Retinal pigment epithelial cell (primary cell): ENCODE data around the gene TSC22D2.
A peak's percentile ranks its signal among the peaks of the same experiment; 100 is the strongest.

Experiments used
- DNase-seq: peaks from one replicate; pipeline ENCODE4 v3.0.0-alpha.2; 2010; ENCODE audit warnings: low read depth
- H3K4me3 ChIP-seq: 2 replicates; pipeline ENCODE4 v1.5.1; 2011; ENCODE audit warnings: mild to moderate bottlenecking, low read length, control low read depth, moderate library complexity
- TF ChIP-seq, protein P1 (sequence below): conservative IDR thresholded peaks from 2 replicates; pipeline ENCODE4 v1.5.1; 2011; ENCODE audit warnings: low read depth, low read length, control low read depth, inconsistent platforms

TSC22D2 gene

GRCh38 chr3:150483226-150483625 is 75.1 kb downstream of the TSC22D2 start:
- TF ChIP-seq, protein P1, sequence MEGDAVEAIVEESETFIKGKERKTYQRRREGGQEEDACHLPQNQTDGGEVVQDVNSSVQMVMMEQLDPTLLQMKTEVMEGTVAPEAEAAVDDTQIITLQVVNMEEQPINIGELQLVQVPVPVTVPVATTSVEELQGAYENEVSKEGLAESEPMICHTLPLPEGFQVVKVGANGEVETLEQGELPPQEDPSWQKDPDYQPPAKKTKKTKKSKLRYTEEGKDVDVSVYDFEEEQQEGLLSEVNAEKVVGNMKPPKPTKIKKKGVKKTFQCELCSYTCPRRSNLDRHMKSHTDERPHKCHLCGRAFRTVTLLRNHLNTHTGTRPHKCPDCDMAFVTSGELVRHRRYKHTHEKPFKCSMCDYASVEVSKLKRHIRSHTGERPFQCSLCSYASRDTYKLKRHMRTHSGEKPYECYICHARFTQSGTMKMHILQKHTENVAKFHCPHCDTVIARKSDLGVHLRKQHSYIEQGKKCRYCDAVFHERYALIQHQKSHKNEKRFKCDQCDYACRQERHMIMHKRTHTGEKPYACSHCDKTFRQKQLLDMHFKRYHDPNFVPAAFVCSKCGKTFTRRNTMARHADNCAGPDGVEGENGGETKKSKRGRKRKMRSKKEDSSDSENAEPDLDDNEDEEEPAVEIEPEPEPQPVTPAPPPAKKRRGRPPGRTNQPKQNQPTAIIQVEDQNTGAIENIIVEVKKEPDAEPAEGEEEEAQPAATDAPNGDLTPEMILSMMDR, result no peak
- H3K4me3 ChIP-seq, result no peak overlapping the region
- DNase-seq, result no peak

DNA sequence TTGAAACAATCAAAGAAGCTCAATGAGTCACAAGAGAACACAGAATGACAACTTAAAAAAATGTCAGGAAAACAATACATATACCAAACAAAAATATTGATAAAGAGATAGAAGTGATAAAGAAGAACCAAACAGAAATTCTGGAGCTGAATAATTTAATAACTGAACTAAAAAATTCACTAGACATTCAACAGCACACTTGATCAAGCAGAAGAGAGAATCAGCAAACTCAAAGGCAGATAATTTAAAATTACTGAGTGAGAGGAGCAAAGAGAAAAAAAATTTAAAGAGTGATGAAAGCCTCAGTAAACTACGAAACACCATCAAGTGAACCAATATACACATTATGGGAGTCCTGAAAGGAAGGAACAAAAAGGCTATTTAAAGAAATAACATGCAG is 76.3 kb downstream of the TSC22D2 start:
- DNase-seq, result no peak
- H3K4me3 ChIP-seq, result no peak overlapping the region
- TF ChIP-seq, protein P1, result no peak

- TF ChIP-seq, protein P1, result no peak
- no peak overlapping the region for H3K4me3 ChIP-seq
- no peak for DNase-seq
Measured at GRCh38 chr3:150488867-150489266, 80.8 kb downstream of the TSC22D2 start.

DNA sequence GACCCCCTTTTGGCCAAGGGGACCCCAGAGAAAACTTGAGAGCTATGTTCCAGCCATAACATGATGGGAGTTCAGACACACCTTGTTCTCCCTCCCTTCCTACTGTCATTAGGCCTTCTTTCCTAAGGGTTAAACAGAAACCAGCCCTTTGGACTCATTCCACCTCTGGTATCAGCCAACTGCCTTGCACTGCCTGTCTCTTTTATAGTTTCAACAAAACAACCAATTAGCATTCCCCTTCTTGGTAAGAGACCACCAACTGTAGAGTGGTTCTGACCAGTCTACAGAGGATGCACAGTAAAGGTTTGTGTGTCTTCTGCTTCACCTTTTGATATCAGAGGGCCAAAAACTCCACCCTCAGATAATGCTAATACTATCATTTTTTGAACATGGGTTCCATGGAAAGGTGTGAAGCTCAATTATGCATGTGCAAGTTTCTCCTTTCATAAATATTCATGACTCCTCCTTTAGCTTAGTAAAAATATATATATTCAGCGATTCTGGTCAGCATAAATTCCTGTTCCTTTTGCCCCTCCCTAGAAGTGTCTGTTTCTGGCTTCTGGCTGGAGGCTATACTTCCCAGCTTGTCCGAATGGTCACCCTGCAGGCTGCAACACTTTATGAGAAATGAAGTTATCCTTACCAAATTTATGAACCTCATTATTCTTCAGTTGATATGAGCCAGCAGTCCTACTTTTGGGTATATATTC is 82.3 kb downstream of the TSC22D2 start:
- H3K4me3 ChIP-seq, result no peak overlapping the region
- TF ChIP-seq, protein P1, result no peak
- DNase-seq, result no peak

GRCh38 chr3:150494411-150494977 is 86.4 kb downstream of the TSC22D2 start:
- TF ChIP-seq, protein P1, result no peak
- H3K4me3 ChIP-seq, result no peak overlapping the region
- no peak for DNase-seq

GRCh38 chr3:150495149-150495548 is 87.1 kb downstream of the TSC22D2 start:
- no peak for DNase-seq
- TF ChIP-seq, protein P1, result no peak
- H3K4me3 ChIP-seq, result no peak overlapping the region

GRCh38 chr3:150495563-150496168 is 87.6 kb downstream of the TSC22D2 start:
- TF ChIP-seq, protein P1, result peak; percentile 63
- no peak overlapping the region for H3K4me3 ChIP-seq
- DNase-seq, result no peak
